Measurements from ENCODE around the gene PHF19. TPM values are rescaled to one million over a fixed set of nuclear protein-coding genes. Genes with fewer than 3 reads are reported as not detected.
A peak's percentile ranks its signal among the peaks of the same experiment; 100 is the strongest.

The PHF19 gene
- total RNA-seq (100 to 1,000 TPM; 143 to 144 TPM), polyA plus RNA-seq (10 to 100 TPM in 1 of 3 donors, 1 to 10 TPM in 2; 6.3 to 11.8 (median 9.4) TPM), total RNA-seq (39.9 to 186 (median 51.6) reads per million in 6 experiments)

- DNase-seq: peak in 2 of 10 donors; percentile 39 to 62
- Mint-ChIP-seq H3K27ac (peak within 1 kb of the TSS; percentile 94 to 100 (median 98)), H3K4me3 (peak within 1 kb of the TSS; percentile 91 to 99 (median 96)), H3K4me1 (peaks cover 39 to 81% (median 72%) of the 10 kb centered on the region in 4 donors), H3K27me3 (no peaks in the 10 kb centered on the region), H3K36me3 (peaks cover 0 to 23% (median 0%) of the 10 kb centered on the region in 3 donors), H3K9me3 (no peaks in the 10 kb centered on the region)
- POLR2A ChIA-PET: interaction anchor here (1.8 to 18.9 kb wide), 9 partner anchors 9 to 84 kb away, joined by 5 to 580 read pairs (median 9); partner anchors contain the start of genes FBXW2 and TRAF1
- ATAC-seq: peak; percentile 11 to 16
These were observed at the start of gene PHF19 for GRCh38 chr9:120876842-120877240. Gene PHF19 (minus strand): TSS chr9:120877188. CDS start chr9:120874741, 2,447 bp downstream.

GRCh38 chr9:120926397-120926928, 49.5 kb upstream of the PHF19 start, which contains the start of gene TRAF1:
Gene TRAF1 (minus strand): TSS chr9:120926796. CDS start chr9:120926075, 721 bp downstream.
- H3K36me3 Mint-ChIP-seq: peaks cover 0 to 29% (median 21%) of the 10 kb centered on the region in 3 donors
- no peaks in the 10 kb centered on the region for H3K9me3 Mint-ChIP-seq
- H3K27me3 Mint-ChIP-seq: no peaks in the 10 kb centered on the region
- H3K27ac Mint-ChIP-seq: peak within 1 kb of the TSS; percentile 95 to 100 (median 98)
- ATAC-seq: peak; percentile 23 to 34
- peak in 3 of 10 donors; percentile 32 to 49 (median 49) for DNase-seq
- POLR2A ChIA-PET: interaction anchor here (0.7 to 45.2 kb wide), 7 partner anchors 2 to 133 kb away, joined by 3 to 1842 read pairs (median 18); partner anchors contain the start of genes FBXW2, PHF19, PSMD5 and TRAF1
- H3K4me1 Mint-ChIP-seq: peaks cover 45 to 90% (median 86%) of the 10 kb centered on the region in 4 donors
- peak within 1 kb of the TSS; percentile 92 to 97 (median 94) for H3K4me3 Mint-ChIP-seq

GRCh38 chr9:120925535-120926396, 48.8 kb upstream of the PHF19 start:
- POLR2A ChIA-PET: interaction anchor here (0.7 to 45.2 kb wide), 6 partner anchors 1 to 133 kb away, joined by 3 to 1842 read pairs (median 293); partner anchors contain the start of genes FBXW2, PHF19, PSMD5 and TRAF1
- Mint-ChIP-seq H3K4me1 (peaks cover 41 to 89% (median 87%) of the 10 kb centered on the region in 4 donors), H3K27ac (peak overlapping the region; percentile 95 to 100 (median 98)), H3K27me3 (no peaks in the 10 kb centered on the region), H3K4me3 (peak overlapping the region; percentile 92 to 97 (median 94)), H3K36me3 (peaks cover 0 to 32% (median 21%) of the 10 kb centered on the region in 3 donors), H3K9me3 (no peaks in the 10 kb centered on the region)
- ATAC-seq (peak; percentile 27 to 50), DNase-seq (peak in 5 of 10 donors; percentile 42 to 73 (median 65))

GRCh38 chr9:120924698-120925534, 47.9 kb upstream of the PHF19 start:
- H3K27me3 Mint-ChIP-seq: no peaks in the 10 kb centered on the region
- H3K27ac Mint-ChIP-seq: peak overlapping the region; percentile 95 to 100 (median 98)
- ATAC-seq (no peak), DNase-seq (no peak)
- peaks cover 41 to 90% (median 88%) of the 10 kb centered on the region in 4 donors for H3K4me1 Mint-ChIP-seq
- POLR2A ChIA-PET: interaction anchor here (2.5 to 45.2 kb wide), 4 partner anchors 0 to 132 kb away, joined by 6 to 1842 read pairs (median 1211); partner anchors contain the start of genes FBXW2, PHF19 and TRAF1
- H3K36me3 Mint-ChIP-seq: peaks cover 0 to 36% (median 23%) of the 10 kb centered on the region in 3 donors
- H3K9me3 Mint-ChIP-seq: no peaks in the 10 kb centered on the region
- H3K4me3 Mint-ChIP-seq: peak overlapping the region; percentile 92 to 97 (median 94)

GRCh38 chr9:120923620-120924328, 46.8 kb upstream of the PHF19 start:
- H3K27ac Mint-ChIP-seq: peak overlapping the region; percentile 95 to 100 (median 98)
- DNase-seq: no peak
- peaks cover 0 to 42% (median 23%) of the 10 kb centered on the region in 3 donors for H3K36me3 Mint-ChIP-seq
- POLR2A ChIA-PET: interaction anchor here (20.7 to 45.2 kb wide), 3 partner anchors 1 to 51 kb away, joined by 580 to 1842 read pairs (median 1842); partner anchors contain the start of genes PHF19 and TRAF1
- H3K27me3 Mint-ChIP-seq: no peaks in the 10 kb centered on the region
- H3K4me3 Mint-ChIP-seq: peak overlapping the region; percentile 92 to 97 (median 94)
- no peaks in the 10 kb centered on the region for H3K9me3 Mint-ChIP-seq
- peaks cover 47 to 92% (median 91%) of the 10 kb centered on the region in 4 donors for H3K4me1 Mint-ChIP-seq
- ATAC-seq: no peak

- Mint-ChIP-seq H3K36me3 (peaks cover 2 to 51% (median 31%) of the 10 kb centered on the region in 3 donors), H3K4me3 (peak overlapping the region; percentile 43 to 97 (median 86)), H3K4me1 (peaks cover 44 to 93% (median 91%) of the 10 kb centered on the region in 4 donors), H3K9me3 (peaks cover 0 to 3% (median 0%) of the 10 kb centered on the region in 9 donors), H3K27me3 (no peaks in the 10 kb centered on the region), H3K27ac (peak overlapping the region; percentile 45 to 100 (median 90))
- DNase-seq (no peak), ATAC-seq (no peak)
- POLR2A ChIA-PET: interaction anchor here (20.7 to 45.2 kb wide), 3 partner anchors 2 to 50 kb away, joined by 580 to 1842 read pairs (median 1842); partner anchors contain the start of genes PHF19 and TRAF1
These were observed 45.6 kb upstream of the PHF19 start for GRCh38 chr9:120922404-120923195.

GRCh38 chr9:120921661-120922181, 44.7 kb upstream of the PHF19 start:
- Mint-ChIP-seq H3K4me3 (peak overlapping the region; percentile 61 to 94 (median 86)), H3K36me3 (peaks cover 11 to 59% (median 40%) of the 10 kb centered on the region in 3 donors)

GRCh38 chr9:120920806-120921178, 43.8 kb upstream of the PHF19 start:
- Mint-ChIP-seq H3K4me3 (peak overlapping the region; percentile 61 to 94 (median 86)), H3K9me3 (peaks cover 0 to 3% (median 0%) of the 10 kb centered on the region in 9 donors), H3K27ac (peak overlapping the region; percentile 87 to 100 (median 94)), H3K36me3 (peaks cover 11 to 63% (median 35%) of the 10 kb centered on the region in 3 donors), H3K27me3 (no peaks in the 10 kb centered on the region), H3K4me1 (peaks cover 39 to 93% (median 91%) of the 10 kb centered on the region in 4 donors)
- ATAC-seq: no peak
- POLR2A ChIA-PET: interaction anchor here (20.7 to 45.2 kb wide), 3 partner anchors 4 to 48 kb away, joined by 580 to 1842 read pairs (median 1842); partner anchors contain the start of genes PHF19 and TRAF1
- no peak for DNase-seq

More at GRCh38 chr9:120921661-120922181, 44.7 kb upstream of the PHF19 start:
- H3K9me3 Mint-ChIP-seq: peaks cover 0 to 3% (median 0%) of the 10 kb centered on the region in 9 donors
- POLR2A ChIA-PET: interaction anchor here (20.7 to 45.2 kb wide), 3 partner anchors 3 to 49 kb away, joined by 580 to 1842 read pairs (median 1842); partner anchors contain the start of genes PHF19 and TRAF1
- H3K27me3 Mint-ChIP-seq: no peaks in the 10 kb centered on the region
- peaks cover 45 to 93% (median 91%) of the 10 kb centered on the region in 4 donors for H3K4me1 Mint-ChIP-seq
- H3K27ac Mint-ChIP-seq: peak overlapping the region; percentile 82 to 100 (median 94)
- DNase-seq (no peak), ATAC-seq (no peak)

GRCh38 chr9:120919843-120920805, 43.1 kb upstream of the PHF19 start:
- Mint-ChIP-seq H3K4me1 (peaks cover 38 to 95% (median 91%) of the 10 kb centered on the region in 4 donors), H3K4me3 (peak overlapping the region; percentile 49 to 94 (median 84)), H3K27ac (peak overlapping the region; percentile 84 to 100 (median 94)), H3K9me3 (peaks cover 0 to 3% (median 0%) of the 10 kb centered on the region in 9 donors), H3K27me3 (no peaks in the 10 kb centered on the region), H3K36me3 (peaks cover 11 to 67% (median 35%) of the 10 kb centered on the region in 3 donors)
- DNase-seq (no peak), ATAC-seq (peak in 1 of 2 donors; percentile 35)
- POLR2A ChIA-PET: interaction anchor here (20.7 to 45.2 kb wide), 3 partner anchors 5 to 48 kb away, joined by 580 to 1842 read pairs (median 1842); partner anchors contain the start of genes PHF19 and TRAF1
